ENCODE measurements around the gene PRB3. TPM values are rescaled to one million over a fixed set of nuclear protein-coding genes. Genes with fewer than 3 reads are reported as not detected.

The PRB3 gene
- total RNA-seq (2014; rRNA removed; shearing (Covaris generic)) = not detected in 2 replicates

DNA sequence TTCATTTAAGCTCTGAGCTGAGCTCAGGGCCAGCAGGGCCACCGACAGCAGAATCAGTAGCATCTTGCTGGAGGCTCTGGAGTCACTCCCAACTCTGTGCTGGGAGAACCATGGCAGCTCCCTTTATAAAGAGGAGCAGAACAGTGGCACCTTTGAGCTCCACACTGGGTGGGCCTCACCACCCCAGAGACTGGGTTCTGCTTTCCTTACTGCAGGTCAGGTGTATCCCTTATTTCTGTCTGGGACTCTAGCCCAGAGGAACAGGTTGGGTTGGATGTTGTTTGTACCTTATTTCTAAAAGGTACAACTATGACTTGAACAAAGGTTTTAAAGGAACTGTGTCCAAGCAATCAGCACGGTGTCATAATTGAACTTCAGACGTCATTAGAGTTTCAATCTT, at the start of gene PRB3:
Gene PRB3, minus strand, starts transcription at position 101 of the 400 bp plus-strand sequence. Its CDS starts 38 bp downstream, at position 63.
- Histone ChIP-seq H3K27me3 (no peaks in the 10 kb centered on the region), H3K4me1 (no peaks in the 10 kb centered on the region), H3K4me3 (no peak within 1 kb of the TSS), H3K9me3 (replicated peaks) (no peaks in the 10 kb centered on the region), H3K27ac (no peak within 1 kb of the TSS), H3K36me3 (no peaks in the 10 kb centered on the region)
- DNase-seq = no peak

- no peaks in the 10 kb centered on the region for H3K36me3 ChIP-seq
- H3K4me1 ChIP-seq = no peaks in the 10 kb centered on the region
- no peaks in the 10 kb centered on the region for H3K27me3 ChIP-seq
- DNase-seq = no peak
- H3K27ac ChIP-seq = no peak within 1 kb of the TSS
- no peak within 1 kb of the TSS for H3K4me3 ChIP-seq
- H3K9me3 ChIP-seq (replicated peaks) = no peaks in the 10 kb centered on the region
These were observed 40.8 kb upstream of the PRB3 start, which contains the start of gene PRB4 for GRCh38 chr12:11310336-11310735. PRB4 (minus strand) TSS chr12:11310436; CDS start chr12:11310398, 38 bp downstream.

GRCh38 chr12:11307143-11307542, 37.6 kb upstream of the PRB3 start:
- Histone ChIP-seq H3K4me3 (no peak overlapping the region), H3K9me3 (replicated peaks) (no peaks in the 10 kb centered on the region), H3K36me3 (no peaks in the 10 kb centered on the region), H3K27me3 (no peaks in the 10 kb centered on the region), H3K27ac (no peak overlapping the region), H3K4me1 (no peaks in the 10 kb centered on the region)
- DNase-seq = no peak

DNA sequence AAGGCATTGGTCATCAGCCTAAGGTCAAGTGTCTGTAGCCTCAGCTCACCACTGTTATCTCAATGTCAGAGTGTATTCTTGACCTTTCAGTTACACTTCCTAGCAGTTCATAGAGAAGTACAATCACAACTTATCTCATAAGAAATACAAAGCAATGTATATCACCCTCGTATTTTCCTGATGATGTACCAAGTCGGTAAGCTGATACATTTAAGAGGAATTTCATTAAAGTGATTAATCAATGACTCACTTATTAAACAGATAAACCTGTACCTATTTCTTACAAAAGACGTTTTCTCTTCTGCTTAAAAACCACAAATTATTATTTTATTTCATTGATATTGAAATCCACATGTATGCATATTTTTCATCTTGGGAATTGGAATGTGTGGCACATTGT, 3.9 kb upstream of the PRB3 start:
- H3K27ac ChIP-seq = no peak overlapping the region
- H3K27me3 ChIP-seq = no peaks in the 10 kb centered on the region
- H3K36me3 ChIP-seq = no peaks in the 10 kb centered on the region
- no peaks in the 10 kb centered on the region for H3K9me3 ChIP-seq (replicated peaks)
- no peak overlapping the region for H3K4me3 ChIP-seq
- H3K4me1 ChIP-seq = no peaks in the 10 kb centered on the region
- DNase-seq = no peak

DNA sequence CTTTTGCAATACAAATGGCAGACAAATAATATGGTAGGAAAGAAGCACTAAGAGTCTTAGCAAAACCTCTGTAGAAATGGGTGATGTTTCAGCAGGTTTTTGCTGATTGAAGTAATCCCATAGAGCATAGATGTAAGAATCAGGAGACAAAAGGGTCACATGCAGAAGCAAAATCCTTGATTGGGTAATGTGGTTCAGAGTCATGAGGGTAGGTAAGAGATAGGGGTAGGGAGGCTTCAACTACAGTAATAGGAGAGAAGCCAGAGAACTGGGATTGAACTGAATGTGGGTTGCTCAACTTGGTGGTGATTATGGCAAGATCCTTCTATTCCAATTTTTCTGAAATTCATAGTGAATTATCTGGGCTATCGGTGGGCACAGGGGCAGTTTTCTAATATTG, 5.0 kb downstream of the PRB3 start:
- H3K4me3 ChIP-seq = no peak overlapping the region
- H3K36me3 ChIP-seq = no peaks in the 10 kb centered on the region

DNA sequence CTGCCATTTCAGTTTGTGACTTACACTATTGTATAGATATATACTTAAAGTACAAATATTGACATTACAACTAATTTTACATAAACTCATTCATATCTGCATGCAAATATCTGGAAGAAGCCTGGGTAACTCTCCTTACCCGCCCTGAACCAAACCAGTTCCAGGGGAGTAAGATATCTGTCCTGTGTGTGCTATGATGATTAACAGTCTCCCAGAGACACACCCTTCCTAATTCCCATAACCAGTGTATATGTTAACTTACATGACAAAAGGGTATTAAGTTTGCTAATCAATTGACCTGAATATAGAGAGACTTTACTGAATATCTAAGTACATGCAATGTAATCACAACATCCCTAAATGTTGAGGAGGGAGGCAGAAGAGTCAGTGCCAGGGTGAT, 23.0 kb downstream of the PRB3 start:
- DNase-seq = no peak
- no peaks in the 10 kb centered on the region for H3K36me3 ChIP-seq
- no peak overlapping the region for H3K4me3 ChIP-seq
- no peaks in the 10 kb centered on the region for H3K27me3 ChIP-seq
- H3K9me3 ChIP-seq (replicated peaks) = no peaks in the 10 kb centered on the region
- H3K27ac ChIP-seq = no peak overlapping the region
- no peaks in the 10 kb centered on the region for H3K4me1 ChIP-seq

More for the DNA sequence above, 5.0 kb downstream of the PRB3 start:
- Histone ChIP-seq H3K27ac (no peak overlapping the region), H3K4me1 (no peaks in the 10 kb centered on the region), H3K27me3 (no peaks in the 10 kb centered on the region), H3K9me3 (replicated peaks) (no peaks in the 10 kb centered on the region)
- no peak for DNase-seq

DNA sequence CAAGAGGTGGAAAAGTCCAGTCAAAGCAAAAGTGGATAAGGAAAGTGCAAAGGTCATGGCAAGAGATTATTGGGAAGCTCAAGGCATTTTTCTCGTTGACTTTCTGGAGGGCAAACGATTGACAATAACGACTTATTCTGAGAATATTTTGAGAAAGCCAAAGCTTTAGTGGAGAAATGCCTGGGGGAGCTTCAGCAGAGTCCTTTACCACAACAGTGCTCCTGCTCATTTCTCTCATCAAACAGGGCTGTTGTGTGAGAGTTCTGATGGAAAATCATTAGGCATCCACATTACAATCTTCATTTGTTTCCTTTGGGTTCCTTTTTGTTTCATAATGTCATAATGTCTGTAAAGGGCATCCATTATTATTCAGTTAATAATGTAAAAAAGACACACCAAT, 26.9 kb downstream of the PRB3 start:
- no peaks in the 10 kb centered on the region for H3K27me3 ChIP-seq
- no peak overlapping the region for H3K4me3 ChIP-seq
- no peaks in the 10 kb centered on the region for H3K4me1 ChIP-seq
- H3K9me3 ChIP-seq (replicated peaks) = no peaks in the 10 kb centered on the region
- no peaks in the 10 kb centered on the region for H3K36me3 ChIP-seq
- DNase-seq = no peak
- no peak overlapping the region for H3K27ac ChIP-seq

DNA sequence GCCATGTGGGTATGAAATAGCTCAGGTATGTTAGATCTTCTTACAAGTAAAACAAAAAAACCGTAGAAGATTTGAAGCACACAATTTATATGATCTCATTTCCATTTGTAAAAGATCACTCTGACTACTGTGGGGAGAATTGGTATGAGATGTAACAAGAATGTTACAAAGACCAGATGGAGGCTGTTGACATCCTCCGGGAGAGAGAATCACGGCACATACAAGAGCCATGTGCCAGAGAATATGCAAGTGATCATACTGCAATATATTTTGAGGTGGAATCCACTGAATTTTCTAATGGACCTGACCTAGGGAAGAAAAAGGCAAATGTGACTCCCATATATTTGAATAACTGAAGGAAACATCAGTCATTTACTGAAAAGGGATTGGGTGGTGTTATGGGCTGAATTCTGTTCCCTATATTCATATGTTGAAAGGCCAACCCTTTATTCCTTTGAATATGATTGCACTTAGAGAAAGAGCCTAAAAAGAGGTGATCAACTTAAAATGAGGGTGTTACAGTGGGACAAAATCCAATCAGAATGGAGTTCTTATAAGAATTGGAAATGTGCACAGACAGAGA, 29.1 kb downstream of the PRB3 start:
- H3K36me3 ChIP-seq = no peaks in the 10 kb centered on the region
- H3K27me3 ChIP-seq = no peaks in the 10 kb centered on the region
- no peaks in the 10 kb centered on the region for H3K9me3 ChIP-seq (replicated peaks)
- no peaks in the 10 kb centered on the region for H3K4me1 ChIP-seq
- H3K4me3 ChIP-seq = no peak overlapping the region
- H3K27ac ChIP-seq = no peak overlapping the region
- DNase-seq = no peak

DNA sequence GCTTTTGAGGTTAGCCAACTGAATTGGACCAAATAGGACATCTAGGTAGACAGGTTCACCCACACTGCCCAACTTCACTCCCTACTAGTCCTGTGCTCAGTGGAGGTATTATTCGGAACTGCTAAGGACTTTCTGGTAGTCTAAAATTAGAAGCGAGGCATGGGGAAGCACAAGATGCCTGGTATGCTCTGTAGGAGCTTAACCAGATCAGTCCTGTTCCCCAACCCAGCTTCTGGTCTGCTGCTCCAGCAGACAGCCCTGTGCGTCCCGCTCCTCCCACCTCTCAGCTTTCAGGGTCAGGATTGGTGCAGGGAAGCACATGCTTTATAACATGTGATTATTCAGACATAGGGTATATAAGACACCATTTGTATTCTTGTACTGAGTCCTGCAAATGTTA, 31.2 kb downstream of the PRB3 start:
- Histone ChIP-seq H3K4me3 (no peak overlapping the region), H3K36me3 (no peaks in the 10 kb centered on the region), H3K9me3 (replicated peaks) (no peaks in the 10 kb centered on the region), H3K4me1 (no peaks in the 10 kb centered on the region), H3K27me3 (no peaks in the 10 kb centered on the region), H3K27ac (no peak overlapping the region)
- no peak for DNase-seq

DNA sequence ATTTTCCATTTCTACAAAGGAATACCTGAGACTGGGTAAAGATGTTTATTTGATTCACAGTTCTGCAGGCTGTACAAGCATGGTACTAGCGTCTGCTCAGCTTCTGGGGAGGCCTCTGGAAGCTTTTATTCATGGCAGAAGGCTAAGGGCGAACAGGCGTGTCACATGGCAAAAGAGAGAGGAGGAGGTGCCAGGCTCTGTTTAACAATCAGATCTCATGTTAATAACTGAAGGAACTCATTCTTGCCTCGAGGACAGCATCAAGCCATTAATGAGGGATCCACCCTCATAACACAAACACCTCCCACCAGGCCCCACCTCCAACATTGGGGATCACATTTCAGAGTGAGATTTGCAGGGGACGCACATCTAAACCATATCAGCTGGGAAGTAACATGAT, 36.0 kb downstream of the PRB3 start:
- no peak for DNase-seq
- no peak overlapping the region for H3K27ac ChIP-seq
- no peaks in the 10 kb centered on the region for H3K36me3 ChIP-seq
- no peak overlapping the region for H3K4me3 ChIP-seq
- H3K27me3 ChIP-seq = no peaks in the 10 kb centered on the region
- H3K9me3 ChIP-seq (replicated peaks) = no peaks in the 10 kb centered on the region
- no peaks in the 10 kb centered on the region for H3K4me1 ChIP-seq

DNA sequence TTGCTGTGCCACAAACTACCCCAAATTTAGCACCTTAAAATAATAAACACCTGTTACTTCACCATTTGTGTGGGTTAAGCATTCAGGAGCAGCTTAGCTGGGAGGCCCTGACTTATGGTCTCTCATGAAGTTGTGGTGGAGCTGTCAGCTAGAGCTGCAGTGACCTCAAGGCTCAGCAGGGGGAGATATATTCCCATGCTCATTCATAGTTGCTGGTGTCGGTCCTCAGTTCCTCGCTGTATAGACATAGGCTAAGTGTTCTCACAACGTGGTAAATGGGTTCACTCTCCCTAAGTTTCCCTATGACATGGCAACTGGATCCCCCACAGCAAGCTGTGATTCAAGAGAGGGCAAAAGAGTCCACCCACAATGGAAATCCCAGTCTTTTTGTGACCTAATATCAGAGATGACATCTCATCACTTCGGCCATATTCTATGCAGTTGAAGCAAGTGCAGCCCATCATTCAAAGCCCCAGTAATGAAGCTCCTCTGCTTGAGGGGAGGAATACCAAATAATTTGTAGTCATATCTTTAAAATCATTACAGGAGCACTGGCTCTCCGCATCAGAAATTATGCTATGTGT, 41.1 kb downstream of the PRB3 start:
- Histone ChIP-seq H3K27ac (no peak overlapping the region), H3K27me3 (no peaks in the 10 kb centered on the region), H3K4me1 (no peaks in the 10 kb centered on the region), H3K9me3 (replicated peaks) (no peaks in the 10 kb centered on the region), H3K4me3 (no peak overlapping the region), H3K36me3 (no peaks in the 10 kb centered on the region)
- peak; percentile 36 to 60 for DNase-seq

DNA sequence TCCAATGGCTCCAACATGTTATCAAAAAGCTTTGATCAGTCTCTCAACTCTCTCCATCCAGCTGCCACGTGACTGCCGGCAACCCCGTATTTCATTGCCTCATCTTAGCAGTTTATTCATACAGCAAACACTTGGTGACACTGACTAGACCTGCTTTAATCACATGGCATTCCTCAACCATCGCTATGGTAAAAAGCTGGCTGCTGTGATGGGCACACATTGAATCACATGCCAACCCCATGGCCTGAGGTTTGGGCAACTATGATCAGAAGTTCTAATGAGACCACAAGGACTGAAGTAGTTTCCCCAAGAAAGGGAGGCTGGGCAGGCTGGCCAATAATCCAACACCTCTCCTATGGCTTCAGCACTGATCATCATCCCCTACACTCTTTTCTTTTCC, 42.1 kb downstream of the PRB3 start:
- H3K27ac ChIP-seq = no peak overlapping the region
- H3K36me3 ChIP-seq = no peaks in the 10 kb centered on the region
- H3K4me1 ChIP-seq = no peaks in the 10 kb centered on the region
- DNase-seq = no peak
- no peaks in the 10 kb centered on the region for H3K9me3 ChIP-seq (replicated peaks)
- H3K4me3 ChIP-seq = no peak overlapping the region
- no peaks in the 10 kb centered on the region for H3K27me3 ChIP-seq

Other genes with a start within 250 kb of the PRB3 start
- gene TAS2R19, start 247.1 kb downstream of the PRB3 start, total RNA-seq (2014; rRNA removed; shearing (Covaris generic)) = 2.5 and 4.5 TPM in 2 replicates
- 1.5 and 2.7 TPM in 2 replicates for gene TAS2R31, start 238.3 kb downstream of the PRB3 start, total RNA-seq (2014; rRNA removed; shearing (Covaris generic))
- gene TAS2R46, start 207.4 kb downstream of the PRB3 start, total RNA-seq (2014; rRNA removed; shearing (Covaris generic)) = 1.2 and 2.3 TPM in 2 replicates
- 0.63 and 0.97 TPM in 2 replicates for gene TAS2R43, start 177.4 kb downstream of the PRB3 start, total RNA-seq (2014; rRNA removed; shearing (Covaris generic))
- gene TAS2R30, start 135.1 kb downstream of the PRB3 start, total RNA-seq (2014; rRNA removed; shearing (Covaris generic)) = 1.7 and 3.6 TPM in 2 replicates
- 9.8 and 10.9 TPM in 2 replicates for gene SMIM10L1, start 98.5 kb downstream of the PRB3 start, total RNA-seq (2014; rRNA removed; shearing (Covaris generic))
- gene TAS2R42, start 82.8 kb downstream of the PRB3 start, total RNA-seq (2014; rRNA removed; shearing (Covaris generic)) = not detected in 2 replicates
- not detected in 2 replicates for gene PRB4, start 40.7 kb upstream of the PRB3 start, total RNA-seq (2014; rRNA removed; shearing (Covaris generic))
- not detected in 2 replicates for gene PRB2, start 125.9 kb upstream of the PRB3 start, total RNA-seq (2014; rRNA removed; shearing (Covaris generic))

Measured in SJCRH30 (cell line).